Stimulated activated CD4-positive, alpha-beta T cell treated with anti-CD3 and anti-CD28 coated beads, Interleukin-2, amount 100 ng/mL, for 24 hours (primary cell): Measurements from ENCODE around the gene IFITM10.
A peak's percentile ranks its signal among the peaks of the same experiment; 100 is the strongest.
"Not testable (repeated sequence)": the region's sequence is repeated elsewhere in the genome, so short reads cannot be mapped to it uniquely, and the experiment has no call there.

Experiments used
- DNase-seq, 2 donors: peaks; one replicate each; pipeline ENCODE4 v3.0.0-alpha.2; 2020

IFITM10 gene

GRCh38 chr11:1777737-1778136 is 27.3 kb upstream of the IFITM10 start:
- DNase-seq: no peak

- DNase-seq: no peak
Observed at GRCh38 chr11:1776944-1777715, 26.7 kb upstream of the IFITM10 start.

DNA sequence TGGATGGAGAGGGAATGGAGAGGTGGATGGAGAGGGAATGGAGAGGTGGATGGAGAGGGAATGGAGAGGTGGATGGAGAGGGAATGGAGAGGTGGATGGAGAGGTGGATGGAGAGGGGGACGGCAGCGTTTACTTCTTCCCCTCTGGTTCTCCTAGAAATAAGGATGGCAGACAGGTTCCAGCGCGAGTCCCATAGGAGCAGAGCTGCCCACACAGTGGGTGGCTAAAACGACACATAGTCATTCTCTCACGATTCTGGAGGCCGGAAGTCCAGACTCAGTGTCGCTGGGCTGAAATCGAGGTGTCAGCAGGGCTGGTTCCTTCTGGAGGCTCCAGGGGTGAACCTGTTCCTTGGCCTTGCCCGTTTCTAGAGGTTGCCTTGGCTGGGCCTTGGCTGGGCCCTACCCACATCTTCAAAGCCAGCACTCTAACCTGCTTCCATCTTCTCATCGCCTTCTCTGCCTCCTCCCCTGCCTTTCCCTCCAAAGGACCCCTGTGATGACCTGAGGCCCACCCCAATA is 26.0 kb upstream of the IFITM10 start:
- DNase-seq: no peak

DNA sequence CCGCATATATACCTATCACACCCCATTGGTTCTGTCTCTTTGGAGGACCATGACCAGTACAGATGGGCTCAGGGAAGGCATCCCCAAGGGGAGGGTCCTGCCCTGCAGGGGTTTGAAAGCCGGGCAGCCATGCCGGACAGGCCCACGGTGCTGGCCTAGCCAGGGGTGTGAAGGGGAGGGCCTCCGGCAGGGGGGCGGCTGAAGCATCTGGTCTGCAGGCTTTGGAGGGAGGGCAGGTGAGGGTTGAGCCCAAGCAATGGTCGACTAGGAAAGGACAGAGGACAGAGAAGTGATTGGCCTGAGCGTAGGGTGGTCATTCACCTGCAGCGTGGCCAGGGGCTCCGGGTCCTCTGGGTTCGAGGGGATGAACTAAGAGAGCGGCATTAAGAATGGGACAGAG is 24.5 kb upstream of the IFITM10 start:
- DNase-seq: no peak

- no peak for DNase-seq
Observed at GRCh38 chr11:1773994-1774550, 23.7 kb upstream of the IFITM10 start.

DNA sequence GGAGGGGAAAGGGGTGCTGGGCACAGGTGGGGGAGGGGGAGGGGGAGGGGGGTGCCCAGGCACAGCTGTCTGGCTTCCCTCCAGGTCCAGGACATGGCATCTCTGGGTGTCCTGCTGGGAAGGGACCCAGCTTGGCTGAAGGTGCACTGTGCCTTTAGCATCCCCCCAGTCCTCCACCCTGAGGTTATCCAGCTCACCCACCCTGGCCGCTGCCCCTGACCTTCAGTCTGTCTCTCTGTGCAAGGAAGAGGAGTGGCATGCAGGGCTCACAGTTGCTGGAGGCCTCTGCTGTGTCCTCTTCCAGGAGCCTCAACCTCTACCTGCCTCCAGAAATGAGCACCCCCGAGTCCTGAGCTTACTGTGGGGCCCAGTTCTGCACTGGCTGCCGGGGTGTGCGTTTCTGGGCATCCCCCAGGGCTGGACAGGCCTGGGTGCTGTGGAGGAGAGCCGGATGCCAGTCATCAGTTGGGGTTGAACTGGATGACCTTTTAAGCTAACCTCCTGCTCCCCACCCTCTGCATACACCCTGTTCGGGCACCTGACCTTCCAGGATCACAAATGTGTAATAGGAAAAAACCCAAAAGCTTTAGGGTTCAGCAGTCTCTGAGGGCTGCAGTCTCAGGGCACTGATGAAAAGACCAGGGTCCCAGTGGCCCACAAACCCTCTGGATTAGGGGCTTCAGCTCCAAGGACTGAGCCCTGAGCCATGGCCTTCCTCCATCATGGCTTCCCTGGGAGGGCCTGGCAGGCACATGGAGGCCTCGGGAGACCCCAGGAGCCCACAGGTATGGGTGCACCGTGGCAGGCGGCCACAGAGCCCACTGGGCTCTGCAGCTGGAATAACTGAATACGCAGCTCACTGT is 23.0 kb upstream of the IFITM10 start:
- no peak for DNase-seq

DNA sequence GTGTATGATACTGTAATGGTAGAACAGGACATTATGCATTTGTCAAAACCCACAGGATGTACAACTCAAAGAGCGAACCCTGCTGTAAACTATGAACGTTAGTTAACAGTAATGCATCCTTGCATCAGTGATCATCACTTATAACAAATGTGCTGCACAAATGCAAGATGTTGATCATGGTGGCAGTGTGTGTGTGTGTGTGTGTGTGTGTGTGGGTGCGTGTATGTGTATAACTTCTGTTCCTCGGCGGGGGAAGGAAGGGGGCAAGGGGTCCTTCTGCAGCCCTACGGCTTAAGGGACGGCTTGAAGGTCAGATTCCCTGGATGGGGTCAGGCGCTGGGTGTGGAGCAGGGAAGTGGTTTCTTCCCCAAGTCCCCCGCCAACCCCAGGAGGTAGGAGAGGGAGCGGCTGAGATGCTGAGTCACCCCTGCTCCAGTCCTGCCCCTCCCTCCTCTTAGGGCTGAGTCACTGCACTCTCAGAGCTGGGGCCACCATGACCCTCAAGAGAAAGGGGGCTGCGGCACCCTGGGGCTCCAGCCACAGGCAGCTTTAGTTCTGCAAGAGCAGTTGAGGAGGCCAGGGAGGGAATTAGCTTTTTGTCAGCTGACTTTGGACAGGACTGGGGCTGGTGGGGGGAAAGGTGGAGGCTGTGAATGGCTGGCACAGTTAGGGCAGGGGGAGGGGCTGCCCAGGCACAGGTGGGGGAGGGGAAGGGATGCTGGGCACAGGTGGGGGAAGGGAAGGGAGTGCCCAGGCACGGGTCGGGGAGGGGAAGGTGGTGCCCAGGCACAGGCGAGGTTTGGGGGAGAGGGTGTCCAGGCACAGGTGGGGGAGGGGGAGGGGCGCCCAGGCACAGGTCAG is 22.1 kb upstream of the IFITM10 start:
- peak; percentile 53 to 68 for DNase-seq

- no peak for DNase-seq
Observed at GRCh38 chr11:1771700-1772099, 21.3 kb upstream of the IFITM10 start.

- no peak for DNase-seq
Observed at GRCh38 chr11:1771273-1771672, 20.9 kb upstream of the IFITM10 start.

DNA sequence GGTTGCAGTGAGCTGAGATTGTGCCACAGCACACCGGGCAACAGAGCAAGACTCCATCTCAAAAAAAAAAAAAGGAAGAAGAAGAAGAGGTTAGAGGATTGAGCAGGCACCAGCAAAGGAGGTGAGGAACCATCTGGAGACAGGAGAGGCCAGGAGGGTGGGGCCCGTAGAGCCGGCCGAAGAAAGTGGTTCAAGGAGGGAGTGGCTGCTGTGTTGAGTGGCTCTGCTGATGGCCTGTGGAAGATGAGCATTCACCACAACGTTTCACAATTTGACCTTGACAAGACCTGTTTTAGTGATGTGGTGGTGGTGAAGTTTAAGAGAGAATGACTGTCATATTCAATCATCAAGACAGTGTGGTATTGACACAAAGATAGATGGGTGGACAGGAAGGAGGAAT is 20.1 kb upstream of the IFITM10 start:
- no peak for DNase-seq

DNA sequence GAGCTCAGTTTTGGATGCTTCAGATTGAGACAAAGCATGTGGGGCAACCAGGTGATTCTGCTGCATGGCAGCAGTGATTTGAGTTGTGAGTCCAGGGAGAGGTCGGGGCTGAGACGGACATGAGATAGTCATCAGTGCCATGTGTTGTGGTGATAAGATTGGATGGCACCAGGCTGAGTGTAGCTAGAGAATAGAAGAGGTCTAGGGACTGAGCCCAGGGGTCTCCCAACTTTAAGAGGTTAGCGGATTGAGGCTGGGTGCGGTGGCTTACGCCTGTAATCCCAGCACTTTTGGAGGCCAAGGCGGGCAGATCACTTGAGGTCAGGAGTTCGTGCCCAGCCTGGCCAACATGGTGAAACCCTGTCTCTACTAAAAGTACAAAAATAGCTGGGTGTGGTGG is 19.7 kb upstream of the IFITM10 start:
- no peak for DNase-seq

GRCh38 chr11:1769304-1769936 is 19.0 kb upstream of the IFITM10 start:
- not testable (repeated sequence) for DNase-seq

- no peak for DNase-seq
Observed at GRCh38 chr11:1768141-1768469, 17.7 kb upstream of the IFITM10 start.

DNA sequence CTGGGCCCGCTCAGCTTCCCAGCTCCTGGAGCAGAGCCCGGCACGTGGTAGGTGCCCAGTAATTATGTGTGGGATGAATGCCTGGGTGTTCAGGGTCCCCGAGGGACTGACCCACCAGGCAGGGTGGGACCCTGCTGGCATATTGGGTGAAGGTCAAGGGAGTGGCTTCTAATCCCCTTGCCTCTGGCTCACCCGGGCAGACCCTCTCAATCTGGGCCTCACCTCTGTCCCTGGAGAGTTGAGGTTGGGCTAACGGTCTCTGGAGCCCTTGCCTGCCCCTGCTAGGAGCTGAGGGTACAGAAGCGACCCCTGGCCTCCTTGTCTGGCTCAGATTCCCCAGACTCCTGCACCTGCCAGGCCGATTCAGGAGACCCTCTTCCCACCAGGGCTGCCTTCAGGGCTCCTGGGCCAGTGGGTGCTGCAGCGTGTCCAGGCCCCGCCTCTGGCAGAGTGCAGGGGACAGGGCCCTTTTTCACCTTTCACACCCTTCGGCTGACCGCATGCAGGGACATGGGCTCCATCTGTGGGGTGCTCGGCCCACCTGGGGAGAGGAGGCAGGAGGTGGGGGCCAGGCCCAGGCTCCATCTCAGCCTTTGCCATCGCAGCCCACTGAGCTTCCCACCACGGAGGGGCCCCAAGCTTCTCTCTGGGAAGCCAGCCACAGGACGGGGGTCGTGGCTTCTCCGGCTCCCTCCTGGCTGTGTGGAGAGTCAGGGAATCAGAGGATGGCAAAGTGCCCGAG is 17.2 kb upstream of the IFITM10 start:
- no peak for DNase-seq

GRCh38 chr11:1766719-1767398 is 16.5 kb upstream of the IFITM10 start:
- no peak for DNase-seq

DNA sequence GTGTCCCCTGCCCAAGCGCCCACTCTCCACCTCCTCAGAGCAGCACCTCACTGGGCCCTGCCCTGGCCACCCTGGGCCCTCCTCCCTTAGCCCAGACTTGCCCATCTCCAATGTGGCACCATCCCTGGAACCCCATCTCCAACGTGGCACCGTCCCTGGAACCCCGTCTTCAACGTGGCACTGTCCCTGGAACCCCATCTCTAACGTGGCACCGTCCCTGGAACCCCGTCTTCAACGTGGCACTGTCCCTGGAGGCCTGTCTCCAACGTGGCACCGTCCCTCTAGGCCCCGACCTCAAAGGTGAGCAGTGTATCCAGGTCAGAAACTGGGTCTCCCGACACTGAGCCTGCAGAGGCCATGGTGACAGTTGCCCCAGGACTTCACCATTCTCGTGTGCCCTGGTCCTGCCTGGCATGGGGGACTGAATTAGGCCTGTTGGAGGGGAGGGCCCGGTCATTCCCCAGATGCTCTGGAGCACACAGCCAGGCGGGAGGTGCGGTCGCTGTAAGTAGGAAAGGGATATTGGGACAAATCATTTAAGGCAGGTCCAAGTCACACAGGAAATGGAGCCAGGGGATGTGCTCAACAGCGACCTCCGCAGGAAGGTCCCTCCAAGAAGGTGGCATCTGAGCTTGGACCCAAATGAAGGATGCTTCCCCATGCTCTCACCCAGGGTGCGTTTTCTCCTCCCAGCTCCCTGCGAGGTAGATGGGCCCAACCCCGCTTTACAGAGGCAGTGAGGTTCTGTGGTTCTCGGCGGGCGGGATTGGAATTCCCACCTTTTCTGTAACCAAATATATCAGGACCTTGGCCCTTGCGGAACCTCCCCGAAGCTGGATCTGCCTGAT is 15.7 kb upstream of the IFITM10 start:
- no peak for DNase-seq

GRCh38 chr11:1763796-1764661 is 13.6 kb upstream of the IFITM10 start, which contains the start of gene CTSD:
Gene CTSD (minus strand): TSS chr11:1763927. CDS start chr11:1763859, 68 bp downstream.
- peak; percentile 91 to 92 for DNase-seq

DNA sequence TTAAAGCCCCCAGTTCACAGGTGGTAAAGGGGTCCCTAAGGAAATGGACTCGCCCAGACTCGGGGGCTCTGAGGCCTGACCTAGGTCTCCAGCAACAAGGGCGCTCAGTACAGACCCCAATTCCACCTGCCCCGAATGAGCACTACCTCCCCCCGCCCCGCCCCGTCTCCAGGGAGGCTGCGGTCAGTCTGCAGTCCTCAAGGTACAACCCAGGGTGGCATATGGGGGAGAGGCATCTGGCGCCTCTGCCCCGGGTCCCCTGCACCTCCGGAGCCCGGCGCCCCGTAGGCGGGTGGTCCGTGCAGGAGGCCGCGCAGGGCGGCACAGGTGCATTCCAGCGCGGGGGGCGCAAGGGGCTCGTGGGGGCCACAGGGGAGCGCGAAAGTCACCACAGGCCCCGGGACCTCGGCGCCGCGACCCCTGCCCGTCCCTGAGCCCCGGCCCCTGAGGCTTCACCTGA is 13.0 kb upstream of the IFITM10 start:
- DNase-seq: no peak
